ENCODE results near the gene TRIP13.
"Not testable (repeated sequence)": the region's sequence is repeated elsewhere in the genome, so short reads cannot be mapped to it uniquely, and the experiment has no call there.

The TRIP13 gene

DNA sequence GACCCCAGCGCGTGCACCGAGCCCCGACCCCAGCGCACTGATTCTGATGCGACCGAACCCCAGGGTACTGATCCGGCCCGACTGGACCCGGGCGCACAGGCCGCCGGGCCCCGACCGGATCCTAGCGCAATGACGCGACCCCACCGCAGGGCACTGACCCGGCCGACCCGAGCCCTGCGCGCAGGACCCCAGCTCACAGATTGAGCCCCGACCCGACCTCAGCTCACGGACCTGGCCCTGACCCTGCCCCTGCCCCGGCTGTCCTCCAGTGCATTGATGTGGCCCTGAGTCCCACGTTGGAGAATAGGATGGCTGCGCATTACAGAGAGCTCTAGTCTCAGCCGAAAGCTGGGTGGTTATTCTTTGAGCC, 438 bp downstream of the TRIP13 start:
- DNase-seq: no peak

DNA sequence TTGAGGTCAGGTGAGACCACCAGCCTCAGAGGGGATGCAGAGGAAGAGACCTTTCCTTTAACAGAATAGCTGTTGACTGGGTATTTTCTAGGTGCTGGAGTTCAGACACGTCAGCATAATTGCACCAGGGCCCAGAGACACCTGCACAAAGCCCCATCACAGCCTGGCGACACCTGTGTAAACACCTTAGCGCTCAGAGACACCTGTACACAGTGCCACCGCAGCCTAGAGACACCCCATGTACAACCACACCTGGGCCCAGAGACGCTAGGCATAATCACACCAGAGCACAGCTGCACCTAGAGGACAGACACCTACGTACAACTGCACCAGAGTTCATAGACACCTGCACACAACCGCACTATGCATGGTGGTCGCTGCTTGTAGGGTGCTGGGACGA, 1.0 kb downstream of the TRIP13 start:
- DNase-seq: no peak

DNA sequence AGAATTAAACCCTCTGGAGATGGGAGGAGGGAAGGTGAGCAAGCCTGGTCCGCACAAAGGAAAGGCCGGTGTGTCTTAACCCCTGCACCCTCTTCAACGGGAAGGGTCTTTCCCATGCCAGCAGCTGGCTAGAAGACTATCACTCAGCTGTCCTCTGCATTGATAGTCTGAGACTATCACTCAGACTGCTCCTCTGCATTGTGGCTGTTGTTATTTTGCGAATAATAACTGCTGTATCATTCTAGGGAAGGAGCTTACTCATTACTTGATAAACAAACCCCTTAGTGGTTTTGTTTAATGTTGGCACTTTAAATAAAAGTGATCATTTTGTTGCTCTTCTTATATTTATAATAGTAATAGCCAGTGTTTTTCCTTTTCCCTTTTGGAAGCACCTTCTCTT, 8.1 kb downstream of the TRIP13 start:
- no peak for DNase-seq

DNA sequence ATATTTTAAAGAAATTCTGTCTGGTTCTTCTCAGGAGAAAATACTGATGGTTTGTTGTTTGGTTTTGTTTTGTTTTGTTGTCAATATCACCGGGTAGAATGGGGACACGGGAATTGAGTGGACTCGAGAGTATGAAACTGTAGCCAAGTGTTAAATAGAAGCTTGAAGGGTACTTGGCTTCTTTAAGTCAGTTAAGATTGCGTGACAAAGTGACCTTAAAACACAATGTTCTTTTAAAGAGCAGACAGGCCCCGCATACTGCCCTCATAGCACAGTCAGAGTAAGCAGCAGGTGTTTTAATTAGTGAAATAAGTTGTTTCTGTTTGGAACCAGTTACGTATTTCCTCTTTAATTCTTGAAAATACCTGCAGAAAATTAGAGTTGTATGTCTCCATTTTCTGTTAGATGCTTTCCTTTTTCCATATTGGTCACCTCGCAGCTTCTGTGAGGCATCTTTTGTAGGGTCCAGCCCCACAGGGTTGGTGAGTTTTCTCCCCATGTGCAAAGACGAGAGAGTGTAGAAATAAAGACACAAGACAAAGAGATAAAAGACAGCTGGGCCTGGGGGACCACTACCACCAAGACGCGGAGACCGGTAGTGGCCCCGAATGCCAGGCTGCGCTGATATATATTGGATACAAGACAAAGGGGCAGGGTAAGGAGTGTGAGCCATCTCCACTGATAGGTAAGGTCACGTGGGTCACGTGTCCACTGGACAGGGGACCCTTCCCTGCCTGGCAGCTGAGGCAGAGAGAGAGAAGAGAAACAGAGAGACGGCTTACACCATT, 9.6 kb downstream of the TRIP13 start:
- DNase-seq: no peak

DNA sequence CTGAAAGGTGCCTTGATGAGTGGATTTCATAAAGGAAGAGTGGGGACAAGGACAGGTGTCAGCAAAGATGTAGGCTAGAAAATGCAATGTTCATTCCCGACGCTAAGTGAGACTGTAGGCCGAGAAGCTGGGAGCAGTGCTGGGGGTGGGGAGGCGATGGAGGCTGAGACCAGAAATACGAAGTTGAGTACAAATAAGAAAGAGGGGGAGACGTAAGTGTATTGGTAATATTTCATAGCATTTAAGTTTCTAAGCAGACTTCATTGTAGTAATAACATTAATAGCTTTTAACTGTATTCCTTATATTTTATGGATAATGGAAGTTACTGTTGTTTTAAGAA, 11.0 kb downstream of the TRIP13 start:
- no peak for DNase-seq

DNA sequence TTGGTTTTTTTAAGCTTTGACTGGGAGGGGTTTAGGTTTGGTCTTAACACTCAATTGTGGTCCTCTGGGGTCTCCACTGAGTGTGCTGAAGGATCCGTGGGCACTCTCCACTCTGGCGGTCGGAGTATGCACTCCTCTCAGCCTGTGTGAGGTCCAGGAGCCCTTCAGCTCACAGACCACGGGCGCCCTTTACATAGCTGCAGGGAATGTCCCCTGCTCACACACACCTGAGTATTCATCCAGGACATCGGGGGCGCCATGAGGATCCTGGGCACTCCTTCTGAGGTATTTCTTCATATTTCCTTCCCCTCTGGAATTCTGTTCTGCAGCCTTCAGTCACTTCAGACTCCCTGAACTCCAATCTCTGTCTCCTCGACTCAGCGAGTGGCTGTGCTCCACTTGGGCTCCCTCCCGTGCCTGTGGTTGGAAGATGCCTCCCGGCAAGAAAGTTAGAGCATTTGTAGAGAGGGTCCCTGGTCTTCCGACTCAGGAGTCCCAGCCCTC, 12.5 kb downstream of the TRIP13 start:
- no peak for DNase-seq

DNA sequence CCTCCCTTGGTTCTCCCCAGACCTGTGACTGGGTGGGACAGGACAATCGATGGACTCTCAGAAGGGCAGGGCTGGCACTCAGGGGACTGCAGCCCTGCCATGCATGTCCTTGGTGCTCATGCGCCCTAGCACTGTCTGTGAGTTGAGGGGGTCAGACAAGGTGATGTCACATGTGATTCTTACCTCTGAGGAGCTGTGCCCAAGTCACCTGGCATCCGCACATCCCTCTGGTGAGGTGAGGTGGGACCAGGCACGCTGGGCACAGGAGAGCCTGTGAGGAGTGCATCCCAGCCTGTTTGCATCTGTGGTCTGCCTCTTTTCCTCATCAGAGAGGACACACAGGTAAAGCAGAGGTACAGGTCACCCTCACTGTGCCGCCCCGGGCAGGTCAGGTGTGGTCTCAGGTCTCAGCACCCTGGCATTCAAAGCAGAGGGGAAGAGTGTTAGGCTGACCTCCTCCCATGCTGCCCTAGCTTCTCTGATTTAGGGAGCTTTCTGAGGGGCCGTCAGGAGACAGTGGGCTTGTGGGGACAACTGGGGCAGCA, 14.8 kb downstream of the TRIP13 start:
- no peak for DNase-seq

DNA sequence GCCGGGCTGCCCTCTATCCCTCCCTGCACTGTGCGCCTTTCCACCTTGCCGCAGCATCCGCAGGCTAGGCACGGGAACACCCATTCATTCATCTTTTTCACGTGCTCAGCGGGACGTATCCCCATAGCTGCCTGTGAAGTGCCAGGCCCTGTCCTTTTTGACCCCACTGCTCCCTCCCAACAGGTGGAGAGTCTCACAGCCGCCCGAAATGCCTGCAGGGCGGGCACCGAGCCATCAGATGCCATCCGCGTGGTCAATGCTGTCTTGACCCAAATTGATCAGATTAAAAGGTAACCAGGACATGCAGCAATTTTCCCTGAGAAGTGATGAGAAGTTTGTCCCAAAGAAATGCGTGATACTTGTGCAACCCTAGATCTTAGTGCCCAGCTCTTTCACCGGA, 15.5 kb downstream of the TRIP13 start:
- no peak for DNase-seq

DNA sequence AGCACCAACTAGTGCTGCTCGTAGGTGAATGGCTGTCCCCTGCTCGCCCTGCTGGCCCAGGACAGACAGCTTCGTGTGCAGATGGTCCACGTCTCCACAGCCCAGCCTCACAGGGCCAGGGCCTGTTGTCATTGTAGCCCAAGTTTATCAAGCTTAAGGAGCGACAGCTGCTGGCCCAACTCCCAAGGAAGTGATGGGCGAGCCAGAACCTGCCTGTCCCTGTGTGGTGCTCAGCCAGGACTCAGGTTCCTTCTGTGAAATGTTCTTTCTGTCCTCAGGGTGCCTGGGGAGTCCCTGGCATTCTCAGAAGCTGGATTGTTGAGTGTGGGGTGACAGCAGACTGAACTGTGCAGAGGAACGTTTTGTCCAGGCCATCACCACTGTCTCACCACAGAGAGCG, 16.4 kb downstream of the TRIP13 start:
- DNase-seq: no peak

DNA sequence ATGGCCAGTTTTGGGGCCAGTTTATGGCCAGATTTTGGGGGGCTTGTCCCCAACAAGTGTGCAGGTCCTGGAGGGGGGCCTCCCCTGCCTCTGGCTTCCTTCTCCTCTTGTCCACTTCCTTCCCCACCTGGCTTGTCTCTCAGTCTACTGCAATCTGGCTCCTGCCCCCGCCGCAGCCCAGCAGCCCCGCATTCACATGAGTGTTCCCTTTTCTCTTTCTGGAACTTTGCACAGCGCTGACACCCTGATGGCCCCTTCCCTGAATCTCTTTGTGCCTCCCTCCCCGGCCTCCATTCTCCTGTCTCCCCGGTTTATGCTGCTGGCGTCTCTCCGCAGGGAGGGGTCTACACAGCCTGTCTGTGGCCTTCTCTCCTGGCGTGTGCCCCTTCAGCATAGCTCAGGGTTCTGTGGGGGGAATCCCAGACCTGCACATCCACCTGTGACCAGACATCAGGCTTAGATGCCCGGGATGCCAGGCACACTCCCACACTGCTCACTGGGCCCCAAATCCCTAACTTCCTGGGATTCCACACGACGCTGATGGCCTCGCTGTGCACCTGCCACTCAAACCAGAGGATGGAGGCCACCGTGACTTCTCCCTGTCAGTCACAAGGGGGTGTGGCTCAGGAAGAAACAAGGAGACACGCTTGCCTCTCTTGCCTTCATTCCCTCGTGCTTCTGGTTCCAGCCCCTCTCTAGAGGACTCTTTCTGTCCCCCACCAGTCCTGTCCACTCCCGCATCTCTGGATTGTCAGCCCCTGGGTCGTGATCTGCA, 17.5 kb downstream of the TRIP13 start:
- DNase-seq: no peak

DNA sequence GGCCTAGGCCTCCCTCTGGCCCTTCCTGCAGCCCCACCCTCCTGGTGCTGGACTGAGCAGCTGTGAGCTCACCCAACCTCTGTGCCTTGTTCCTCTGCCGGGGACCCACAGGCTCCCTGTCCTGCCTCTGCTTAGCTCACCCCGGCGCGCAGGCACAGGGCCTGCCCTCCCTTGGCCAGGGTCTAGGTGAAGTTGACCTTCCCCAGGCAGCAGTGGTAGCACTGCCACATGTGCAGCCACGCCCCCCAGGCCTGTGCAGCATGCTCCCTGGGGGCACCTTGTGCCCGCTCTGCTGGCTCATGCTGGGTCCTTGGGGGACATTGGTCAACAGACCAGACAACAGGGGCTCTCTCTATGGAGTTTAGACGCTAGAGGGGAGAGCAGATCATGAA, 18.1 kb downstream of the TRIP13 start:
- no peak for DNase-seq

DNA sequence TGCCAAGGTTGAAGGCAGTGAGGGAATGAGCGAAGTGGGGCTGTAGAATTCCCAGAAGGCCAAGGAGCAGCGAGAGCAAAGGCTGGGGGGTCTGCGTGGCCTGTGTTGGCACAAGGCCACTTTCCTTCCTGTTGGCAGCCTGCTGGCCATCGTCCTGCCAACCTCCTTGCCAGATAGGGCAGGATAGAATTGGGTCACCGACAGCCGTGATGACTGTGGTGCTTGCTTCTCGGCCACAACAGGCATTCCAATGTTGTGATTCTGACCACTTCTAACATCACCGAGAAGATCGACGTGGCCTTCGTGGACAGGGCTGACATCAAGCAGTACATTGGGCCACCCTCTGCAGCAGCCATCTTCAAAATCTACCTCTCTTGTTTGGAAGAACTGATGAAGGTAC, 18.9 kb downstream of the TRIP13 start:
- DNase-seq: no peak

DNA sequence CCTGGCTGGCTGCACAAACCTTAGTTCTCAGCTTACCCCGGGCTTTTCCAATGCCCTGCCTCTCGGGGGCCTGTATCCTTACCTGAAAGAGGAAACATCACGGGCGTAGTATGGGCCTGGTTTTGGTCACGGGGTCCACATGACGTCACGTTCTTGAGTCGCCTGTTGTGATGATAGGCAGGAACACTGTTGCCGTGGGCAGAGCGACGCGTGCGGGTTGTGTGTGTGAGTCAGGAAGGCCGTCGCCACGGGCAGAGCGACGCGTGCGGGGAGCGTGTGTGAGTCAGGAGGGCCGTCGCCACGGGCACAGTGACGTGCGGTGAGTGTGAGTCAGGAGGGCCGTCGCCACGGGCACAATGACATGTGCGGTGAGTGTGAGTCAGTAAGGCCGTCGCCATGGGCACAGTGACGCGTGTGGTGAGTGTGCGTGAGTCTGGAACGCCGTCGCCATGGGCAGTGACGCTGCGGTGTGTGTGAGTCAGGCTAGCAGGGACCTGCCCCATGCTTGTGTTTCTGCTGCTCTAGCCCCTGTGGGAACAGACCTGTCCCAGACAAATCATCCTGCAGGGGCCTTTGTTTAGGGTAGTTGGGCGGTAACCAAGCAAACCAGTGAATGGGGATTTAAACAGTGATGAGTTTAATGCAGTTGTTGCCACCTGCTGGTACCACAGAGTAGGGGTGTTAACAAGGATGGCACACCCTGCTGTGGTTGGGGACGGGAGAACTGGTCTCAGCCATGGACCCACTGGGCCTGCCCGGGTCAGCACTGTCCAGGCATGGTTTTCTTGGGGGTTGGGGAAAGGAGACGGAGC, 19.8 kb downstream of the TRIP13 start:
- DNase-seq: peak; percentile 77 to 84

DNA sequence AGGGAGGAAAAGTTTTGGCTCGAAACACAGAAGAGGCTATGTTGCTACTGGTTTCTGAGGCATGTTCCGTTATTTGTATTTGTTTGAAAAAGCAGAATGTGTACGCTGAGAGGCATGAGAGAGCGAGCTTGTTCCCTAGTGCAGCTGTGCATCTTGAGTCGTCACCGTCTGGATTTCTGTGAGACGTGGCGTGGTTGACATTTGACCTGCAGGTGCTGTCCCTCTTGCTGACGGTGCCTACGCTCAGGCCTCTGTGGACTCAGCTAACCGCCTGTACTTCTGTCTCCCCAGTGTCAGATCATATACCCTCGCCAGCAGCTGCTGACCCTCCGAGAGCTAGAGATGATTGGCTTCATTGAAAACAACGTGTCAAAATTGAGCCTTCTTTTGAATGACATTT, 21.5 kb downstream of the TRIP13 start:
- DNase-seq: no peak

DNA sequence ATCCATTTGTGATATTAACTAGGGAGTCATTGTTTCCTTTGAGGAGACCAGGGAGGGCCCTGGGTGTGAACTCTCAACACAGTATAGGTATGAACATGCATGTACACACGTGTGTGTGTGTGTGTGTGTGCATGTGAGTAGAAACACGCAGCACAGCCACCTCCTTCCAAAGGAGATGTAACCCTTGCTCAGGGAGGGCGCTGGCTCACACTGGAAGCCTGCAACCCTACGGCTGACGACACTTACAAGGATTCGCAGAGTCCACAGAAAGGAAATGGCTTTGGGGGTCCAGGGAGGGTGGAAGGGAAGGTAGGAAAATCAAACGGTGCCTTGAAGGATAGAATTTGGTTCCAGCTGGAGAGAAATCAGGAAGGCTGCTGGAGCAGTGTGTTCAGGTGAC, 21.9 kb downstream of the TRIP13 start:
- DNase-seq: no peak

DNA sequence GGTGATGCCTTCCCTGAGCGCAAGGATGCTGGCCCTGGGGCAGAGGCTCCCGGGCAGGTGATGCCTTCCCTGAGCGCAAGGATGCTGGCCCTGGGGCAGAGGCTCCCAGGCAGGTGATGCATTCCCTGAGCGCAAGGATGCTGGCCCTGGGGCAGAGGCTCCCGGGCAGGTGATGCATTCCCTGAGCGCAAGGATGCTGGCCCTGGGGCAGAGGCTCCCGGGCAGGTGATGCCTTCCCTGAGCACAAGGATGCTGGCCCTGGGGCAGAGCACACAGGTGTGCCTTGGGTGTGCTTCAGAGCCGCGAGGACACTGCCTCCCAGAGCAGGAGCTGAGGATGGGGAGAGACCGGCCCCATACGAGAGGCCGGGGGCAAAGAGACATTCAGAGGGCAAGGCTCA, 22.7 kb downstream of the TRIP13 start:
- DNase-seq: not testable (repeated sequence)

DNA sequence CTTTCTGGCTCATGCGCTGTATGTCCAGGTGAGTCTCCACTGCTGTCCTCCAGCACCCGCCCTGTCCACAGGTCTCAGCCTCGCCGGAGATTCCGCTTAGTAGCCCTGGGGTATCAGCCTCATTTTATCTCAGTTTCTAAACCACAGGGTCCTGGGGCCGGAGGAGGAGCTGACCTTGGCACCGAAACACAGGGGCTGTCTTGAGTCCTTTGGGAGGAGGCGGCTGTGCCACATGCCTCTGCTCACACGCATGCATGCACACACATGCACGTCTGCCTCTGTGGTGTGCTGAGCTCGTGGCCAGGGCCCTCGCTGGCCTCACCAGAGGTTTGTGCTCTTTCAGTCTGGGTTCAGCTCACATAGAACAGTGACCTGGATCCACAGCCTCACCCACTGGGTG, 23.3 kb downstream of the TRIP13 start:
- DNase-seq: no peak

DNA sequence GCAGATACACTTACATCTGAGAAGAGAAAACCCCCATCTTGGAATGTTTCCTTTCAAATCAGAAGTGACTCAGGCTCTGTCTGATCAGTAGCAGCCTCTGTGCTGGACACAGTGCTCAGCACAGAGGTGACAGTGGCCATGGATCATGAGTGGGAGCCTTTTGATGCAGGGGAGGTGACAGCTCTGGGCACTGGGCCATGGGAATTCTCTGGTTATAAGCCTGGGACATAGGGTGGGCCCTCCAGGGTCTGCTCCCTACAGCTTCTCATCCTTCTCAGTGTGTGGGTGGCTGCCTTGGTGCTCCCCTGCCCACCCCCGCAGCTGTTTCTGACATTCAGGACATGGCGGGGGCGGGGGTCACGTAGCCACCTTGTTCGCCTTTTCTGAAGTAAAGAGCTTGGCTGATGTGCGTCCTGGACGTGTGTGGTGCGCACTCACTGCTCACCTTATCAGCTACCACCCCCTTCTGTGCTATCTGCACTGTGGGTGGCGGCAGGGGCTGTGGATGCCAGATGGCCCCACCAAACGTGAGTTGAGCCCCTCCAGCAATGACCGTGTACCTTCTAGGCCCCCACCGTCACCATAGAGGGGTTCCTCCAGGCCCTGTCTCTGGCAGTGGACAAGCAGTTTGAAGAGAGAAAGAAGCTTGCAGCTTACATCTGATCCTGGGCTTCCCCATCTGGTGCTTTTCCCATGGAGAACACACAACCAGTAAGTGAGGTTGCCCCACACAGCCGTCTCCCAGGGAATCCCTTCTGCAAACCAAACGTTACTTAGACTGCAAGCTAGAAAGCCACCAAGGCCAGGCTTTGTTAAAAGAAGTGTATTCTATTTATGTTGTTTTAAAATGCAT, 24.0 kb downstream of the TRIP13 start:
- no peak for DNase-seq

DNA sequence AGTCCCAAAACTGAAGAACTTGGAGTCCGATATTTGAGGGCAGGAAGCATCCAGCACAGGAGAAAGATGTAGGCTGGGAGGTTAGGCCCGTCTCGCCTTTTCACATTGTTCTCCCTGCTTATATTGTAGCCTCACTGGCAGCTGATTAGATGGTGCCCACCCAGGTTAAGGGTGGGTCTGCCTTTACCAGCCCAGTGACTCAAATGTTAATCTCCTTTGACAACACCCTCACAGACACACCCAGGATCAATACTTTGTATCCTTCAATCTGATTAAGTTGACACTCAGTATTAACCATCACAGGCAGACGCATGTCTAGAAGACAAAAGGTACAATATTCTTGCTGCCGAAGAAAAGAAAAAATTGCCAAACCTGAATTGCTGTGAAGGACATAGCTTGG, 26.0 kb downstream of the TRIP13 start:
- DNase-seq: not testable (repeated sequence)

DNA sequence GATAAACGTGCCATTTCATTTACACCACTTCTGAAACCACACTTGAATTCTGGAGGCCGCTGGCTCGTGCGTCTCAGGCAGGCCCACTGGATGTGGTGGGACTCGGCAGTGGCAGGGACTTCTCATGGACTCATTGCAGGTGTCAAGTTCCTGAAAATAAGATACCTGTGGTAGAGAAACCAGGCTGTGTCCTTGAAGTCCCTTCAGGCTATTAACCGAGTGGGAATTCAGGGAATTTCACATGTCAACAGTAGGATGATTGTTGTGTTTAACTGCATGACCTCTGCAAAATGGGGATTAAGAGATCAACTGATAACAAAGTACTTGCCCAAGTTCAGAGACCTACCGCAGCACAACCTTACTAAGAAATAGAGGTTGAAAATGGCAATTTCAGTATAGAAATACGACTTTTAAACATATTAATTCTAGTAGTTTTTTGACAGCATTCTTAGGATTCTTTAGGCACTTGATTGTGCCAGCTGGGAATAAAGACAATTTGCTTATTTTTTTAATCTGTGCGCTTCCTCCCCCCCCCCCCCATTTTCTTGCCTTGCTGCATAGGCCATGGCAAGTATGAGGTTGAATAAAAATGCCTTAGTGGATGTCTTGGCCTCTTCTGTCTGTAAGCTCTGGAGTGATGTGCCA, 26.8 kb downstream of the TRIP13 start:
- no peak for DNase-seq

DNA sequence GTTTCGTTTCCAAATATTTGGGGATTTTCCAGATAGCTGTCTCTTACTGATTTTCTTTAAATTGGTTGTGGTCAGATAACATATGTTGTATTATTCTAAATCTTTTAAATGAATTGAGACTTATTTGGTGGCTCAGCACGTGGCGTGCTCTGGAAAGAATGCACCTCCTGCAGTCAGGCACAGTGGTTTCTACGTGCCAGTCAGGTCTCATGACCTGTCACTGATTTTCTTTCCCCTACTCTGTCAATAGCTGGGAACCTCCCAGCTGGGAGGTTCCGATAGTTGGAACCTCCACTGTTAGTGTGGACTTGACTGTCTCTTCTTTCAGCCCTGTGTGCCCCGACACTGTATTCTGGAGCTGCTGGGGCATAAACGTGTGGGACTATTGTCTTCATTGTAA, 27.6 kb downstream of the TRIP13 start:
- no peak for DNase-seq
